Measurements from ENCODE around the gene CERK.

The CERK gene

GRCh38 chr22:46675479-46675878 lies 62.6 kb downstream of the CERK start:
- DNase-seq = no peak

DNA sequence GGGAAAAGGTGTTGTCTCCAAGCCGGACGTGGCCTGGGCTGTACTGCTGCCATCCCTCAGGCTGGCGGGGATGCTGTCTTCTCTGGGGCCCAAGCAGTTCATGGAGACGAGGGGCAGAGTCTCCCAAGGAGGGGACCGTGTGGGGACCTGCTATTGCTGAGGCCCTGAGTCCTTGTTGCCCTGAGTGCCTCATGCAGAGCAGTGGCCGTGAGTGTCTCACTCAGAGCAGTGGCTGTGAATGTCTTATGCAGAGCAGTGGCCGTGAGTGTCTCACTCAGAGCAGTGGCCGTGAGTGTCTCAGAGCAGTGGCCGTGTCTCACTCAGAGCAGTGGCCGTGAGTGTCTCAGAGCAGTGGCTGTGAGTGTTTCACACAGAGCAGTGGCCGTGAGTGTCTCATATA lies 63.1 kb downstream of the CERK start:
- no peak for DNase-seq

- DNase-seq = no peak
These were observed 63.7 kb downstream of the CERK start for GRCh38 chr22:46674367-46674781.

DNA sequence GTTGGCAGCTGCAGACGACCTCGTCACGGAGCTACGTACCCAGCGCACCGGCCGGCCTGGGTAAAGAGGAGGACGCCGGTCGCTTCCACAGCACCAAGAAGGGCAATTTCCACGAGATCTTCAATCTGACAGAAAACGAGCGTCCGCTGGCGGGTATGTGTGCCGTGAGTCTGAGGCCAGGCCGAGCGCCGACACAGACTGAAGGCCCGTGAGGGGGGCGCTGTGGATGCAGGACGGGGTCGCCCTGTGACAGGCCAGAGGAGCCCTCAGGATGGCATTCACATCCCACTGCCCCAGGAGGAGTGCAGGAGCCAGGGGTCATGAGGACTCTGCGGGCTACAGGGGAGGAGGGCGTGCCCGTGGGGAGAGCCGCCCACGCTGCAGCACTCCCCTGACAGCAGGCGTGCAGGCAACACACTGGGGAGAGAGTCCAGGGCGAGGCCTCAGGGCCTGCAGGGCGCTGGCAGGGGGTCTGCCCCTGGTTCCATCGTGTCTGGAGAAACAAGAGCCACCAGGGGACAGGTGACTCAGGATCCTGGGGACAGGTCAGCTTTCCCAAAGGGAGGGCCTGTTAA lies 64.3 kb downstream of the CERK start:
- DNase-seq = no peak

DNA sequence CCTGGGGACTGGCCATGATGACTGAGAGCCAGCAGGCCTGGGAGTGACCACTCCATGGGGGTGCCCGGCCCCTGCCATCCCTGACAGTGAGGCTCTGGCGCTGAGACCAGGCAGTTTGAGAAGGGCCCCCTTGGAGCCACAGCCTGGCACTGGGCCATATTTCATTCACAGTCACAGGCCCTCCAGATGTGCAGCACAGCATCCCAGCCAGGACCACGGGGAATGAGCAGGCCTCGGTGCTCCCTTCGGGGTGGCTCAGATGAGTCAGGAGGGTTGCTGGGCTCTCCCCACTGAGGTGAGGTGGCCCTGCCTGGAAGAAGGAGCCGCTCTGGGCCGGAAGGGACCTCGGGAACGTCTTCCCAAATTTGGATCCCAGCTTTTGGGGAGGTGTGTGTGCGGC lies 64.8 kb downstream of the CERK start:
- DNase-seq = no peak

DNA sequence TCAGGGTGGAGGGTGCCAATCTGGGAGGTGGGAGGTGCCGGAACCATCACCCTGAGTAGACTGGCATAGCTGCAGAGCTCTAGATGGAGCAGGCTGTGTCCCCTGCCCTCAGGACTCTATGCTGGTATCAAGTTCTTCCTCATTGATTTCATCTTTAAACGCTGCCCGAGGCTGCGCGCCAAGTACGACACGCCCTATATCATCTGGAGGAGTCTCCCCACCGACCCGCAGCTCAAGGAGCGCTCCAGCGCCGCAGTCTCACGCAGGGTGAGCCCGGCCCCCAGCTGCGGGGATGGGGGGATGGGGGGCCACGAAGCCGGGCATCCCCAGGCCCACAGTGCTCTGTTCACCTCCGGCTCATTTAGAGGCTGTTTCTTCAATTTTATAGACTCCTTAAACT lies 65.3 kb downstream of the CERK start:
- peak; percentile 86 for DNase-seq

GRCh38 chr22:46671824-46672432 lies 66.1 kb downstream of the CERK start:
- no peak for DNase-seq

DNA sequence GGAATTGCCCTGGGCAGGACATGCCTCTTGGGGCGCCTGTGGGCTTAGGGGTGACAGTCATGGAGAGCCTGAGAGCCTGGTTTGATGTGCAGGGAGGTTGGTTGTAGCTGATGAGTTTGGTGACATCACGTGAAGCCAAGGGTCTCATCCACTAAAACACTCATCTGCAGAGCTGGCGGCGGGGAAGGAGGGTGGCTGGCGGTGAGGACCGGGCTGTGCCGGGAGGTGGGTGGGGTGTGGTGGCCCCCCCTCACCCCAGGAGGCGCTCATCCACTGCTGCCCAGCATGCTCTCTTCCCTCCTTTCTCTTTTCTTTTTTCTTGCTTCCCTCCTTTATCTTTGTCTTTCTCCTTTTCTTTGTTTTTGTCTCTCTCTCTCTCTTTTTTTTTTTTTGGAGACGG lies 68.9 kb downstream of the CERK start:
- no peak for DNase-seq

DNA sequence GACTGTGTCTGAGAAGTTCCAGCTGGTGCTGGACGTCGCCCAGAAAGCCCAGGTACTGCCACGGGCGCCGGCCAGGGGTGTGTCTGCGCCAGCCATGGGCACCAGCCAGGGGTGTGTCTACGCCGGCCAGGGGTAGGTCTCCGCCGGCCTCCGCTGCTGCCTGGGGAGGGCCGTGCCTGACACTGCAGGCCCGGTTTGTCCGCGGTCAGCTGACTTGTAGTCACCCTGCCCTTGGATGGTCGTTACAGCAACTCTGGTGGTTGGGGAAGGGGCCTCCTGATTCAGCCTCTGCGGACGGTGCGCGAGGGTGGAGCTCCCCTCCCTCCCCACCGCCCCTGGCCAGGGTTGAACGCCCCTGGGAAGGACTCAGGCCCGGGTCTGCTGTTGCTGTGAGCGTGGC lies 69.9 kb downstream of the CERK start:
- no peak for DNase-seq

GRCh38 chr22:46667245-46667623 lies 70.8 kb downstream of the CERK start:
- no peak for DNase-seq

- no peak for DNase-seq
These were observed 71.3 kb downstream of the CERK start for GRCh38 chr22:46666577-46667244.

DNA sequence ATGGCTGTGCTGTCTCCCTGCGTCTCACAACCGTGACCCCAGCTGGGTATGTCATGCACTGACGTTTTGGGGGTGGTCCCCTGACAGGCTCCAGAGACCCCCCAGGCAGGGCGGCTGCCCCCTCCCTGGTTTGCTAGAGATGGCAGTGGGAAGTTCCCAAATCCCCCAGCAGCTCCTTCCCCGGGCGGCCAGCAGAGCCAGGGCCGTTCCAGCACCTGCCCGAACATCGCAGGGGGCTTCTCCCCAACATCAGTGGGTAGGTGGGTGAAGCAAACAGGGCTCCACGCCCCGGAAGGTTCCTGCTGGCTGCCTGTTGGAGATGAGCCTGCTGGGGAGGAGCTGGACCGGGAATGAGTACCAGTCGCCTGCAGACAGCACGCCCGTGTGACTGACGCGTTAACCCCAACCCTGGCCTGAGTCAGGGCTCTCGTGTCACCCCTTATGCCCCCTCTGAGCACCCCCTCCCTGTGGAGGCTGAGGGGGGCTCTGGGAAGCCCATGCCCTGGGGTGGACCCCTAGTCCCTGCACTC lies 72.2 kb downstream of the CERK start:
- no peak for DNase-seq

GRCh38 chr22:46665151-46665695 lies 72.8 kb downstream of the CERK start:
- DNase-seq = no peak

DNA sequence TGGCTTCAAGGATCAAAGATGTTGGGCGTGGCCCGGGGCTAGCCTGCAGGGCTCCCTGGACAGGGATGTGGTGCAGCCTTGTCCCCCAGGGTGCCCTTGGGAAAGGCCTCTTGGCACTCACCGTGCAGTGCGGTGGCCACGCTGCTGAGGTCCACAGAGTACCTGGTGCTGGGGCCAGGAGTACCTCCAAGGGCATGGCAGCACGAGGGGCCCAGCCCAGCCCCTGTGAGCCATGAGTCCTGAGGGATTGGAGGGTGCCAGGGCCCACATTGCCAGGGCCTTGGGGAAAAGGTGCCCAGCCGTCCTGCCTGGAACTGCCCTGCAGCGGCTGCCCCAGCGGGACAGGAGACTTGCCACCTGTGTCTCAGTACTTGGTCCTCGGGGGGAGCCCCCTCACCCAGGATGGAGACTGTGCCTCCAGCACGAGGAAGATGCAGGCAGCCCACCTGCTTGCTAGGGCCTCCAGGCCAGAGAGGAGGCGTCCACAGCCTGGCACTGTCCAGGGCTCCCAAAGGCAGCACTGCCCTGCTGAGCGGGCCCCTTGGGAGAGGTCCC lies 73.7 kb downstream of the CERK start:
- no peak for DNase-seq

- no peak for DNase-seq
These were observed 74.5 kb downstream of the CERK start for GRCh38 chr22:46663436-46664100.

DNA sequence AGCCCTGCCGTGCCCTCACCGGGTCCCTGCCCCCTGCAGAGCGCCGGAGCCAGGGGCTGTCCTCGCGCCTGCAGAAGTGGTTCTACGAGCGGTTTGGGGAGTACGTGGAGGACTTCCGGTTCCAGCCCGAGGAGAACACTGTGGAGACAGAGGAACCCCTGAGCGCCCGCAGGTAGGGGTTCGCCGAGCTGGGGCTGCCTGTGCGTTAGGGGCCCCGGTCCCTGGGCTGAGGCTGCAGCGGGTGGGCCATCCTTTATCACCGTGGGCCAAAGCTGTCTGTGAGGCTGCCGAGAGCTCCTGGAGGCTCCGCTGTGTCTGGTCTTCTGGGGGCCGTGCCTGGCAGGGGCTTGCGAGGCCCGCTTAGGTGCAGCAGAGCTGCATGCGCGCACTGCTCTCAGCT lies 75.1 kb downstream of the CERK start:
- DNase-seq = no peak

- DNase-seq = no peak
These were observed 75.8 kb downstream of the CERK start for GRCh38 chr22:46662226-46662625.

DNA sequence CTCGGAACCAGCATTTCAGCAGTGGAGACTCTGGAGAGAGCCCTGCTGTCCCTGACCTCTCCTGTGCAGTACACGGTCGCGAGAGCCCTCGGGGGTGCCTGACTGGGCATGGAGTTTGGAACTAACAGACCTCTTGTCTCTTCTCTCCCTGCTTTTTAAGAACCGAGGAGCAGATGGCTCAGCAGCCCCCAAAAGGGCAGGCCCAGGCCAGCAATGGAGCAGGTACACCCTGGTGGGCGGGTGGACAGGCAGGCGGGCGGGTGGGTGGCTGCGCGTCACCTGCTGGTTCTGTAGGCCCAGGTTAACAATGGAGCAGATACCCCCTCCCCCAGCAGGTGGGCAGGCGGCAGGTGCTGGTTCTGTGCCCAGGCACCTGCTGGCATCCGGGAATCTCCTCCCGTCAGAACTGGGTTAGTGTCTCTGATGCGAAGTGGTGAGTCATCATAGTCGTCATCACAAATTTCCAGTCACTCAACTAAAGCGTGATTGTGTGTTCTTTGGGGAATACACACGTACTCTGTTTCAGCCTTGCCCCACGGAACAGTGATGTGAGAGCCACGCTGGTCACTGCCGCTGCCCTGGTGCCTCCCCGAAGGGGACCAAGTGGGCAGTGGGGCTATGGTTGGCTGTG lies 76.7 kb downstream of the CERK start:
- DNase-seq = no peak

- peak; percentile 75 for DNase-seq
These were observed 77.3 kb downstream of the CERK start for GRCh38 chr22:46660604-46661201.

DNA sequence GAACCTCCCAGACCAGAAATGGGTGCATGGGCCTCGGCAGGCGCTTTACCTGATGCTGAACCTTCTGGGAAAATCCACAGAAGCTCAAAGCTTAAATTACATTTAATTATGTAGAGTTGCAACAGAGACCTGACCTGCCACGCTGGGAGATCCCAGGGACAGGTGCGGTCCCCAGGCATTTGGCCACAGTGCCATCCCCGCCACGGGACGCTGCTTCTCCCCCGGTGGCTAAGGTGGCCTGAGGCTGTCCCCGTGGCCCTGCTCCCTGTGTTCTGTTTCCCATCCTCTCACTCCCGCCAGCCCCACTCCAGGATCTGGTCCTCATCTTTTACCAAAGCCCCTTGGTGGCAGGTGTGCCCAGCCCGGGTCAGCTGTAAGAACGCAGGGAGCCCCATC lies 78.3 kb downstream of the CERK start:
- no peak for DNase-seq

DNA sequence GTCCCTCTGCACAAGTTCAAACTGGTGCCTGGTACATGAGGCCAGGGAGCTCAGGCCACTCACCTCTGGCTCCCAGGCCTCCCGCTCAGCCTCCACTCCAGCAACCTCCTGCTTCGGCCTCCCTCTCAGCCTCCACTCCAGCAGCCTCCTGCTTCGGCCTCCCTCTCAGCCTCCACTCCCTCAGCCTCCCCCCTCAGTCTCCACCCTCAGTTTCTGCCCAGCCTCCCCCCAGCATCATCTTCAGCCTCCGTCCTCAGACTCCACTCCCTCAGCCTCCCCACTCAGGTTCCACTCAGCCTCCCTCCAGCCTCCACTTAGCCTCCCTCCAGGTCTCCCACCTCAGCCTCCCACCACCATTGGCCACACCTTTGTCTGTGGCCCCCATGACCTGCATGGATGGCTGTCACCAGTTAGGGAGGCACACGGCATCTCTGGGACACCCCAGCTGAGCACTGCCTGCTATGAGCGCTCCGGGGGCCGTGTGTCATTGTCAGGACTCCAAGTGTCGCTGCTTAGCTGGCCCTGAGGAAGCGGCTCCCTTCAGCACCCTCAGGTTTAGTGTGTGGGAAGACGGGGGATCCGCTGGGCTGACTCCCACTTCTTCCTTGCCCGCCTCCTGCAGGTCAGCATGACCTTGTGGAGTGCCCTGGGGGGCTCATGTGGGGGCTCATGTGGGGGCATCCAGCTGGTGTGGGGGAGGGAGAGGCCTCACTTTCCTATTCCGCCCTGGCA lies 78.8 kb downstream of the CERK start:
- DNase-seq = no peak

All from hematopoietic multipotent progenitor cell treated with erythropoietin and hydrocortisone succinate and interleukin-3 and kit ligand, for 8 days (in vitro differentiated cells).